ENCODE measurements around the gene TSPYL6. TPM values are rescaled to one million over a fixed set of nuclear protein-coding genes. Genes with fewer than 3 reads are reported as not detected.

Gene TSPYL6
- total RNA-seq, 1 donor from 2014 or later = not detected

DNA sequence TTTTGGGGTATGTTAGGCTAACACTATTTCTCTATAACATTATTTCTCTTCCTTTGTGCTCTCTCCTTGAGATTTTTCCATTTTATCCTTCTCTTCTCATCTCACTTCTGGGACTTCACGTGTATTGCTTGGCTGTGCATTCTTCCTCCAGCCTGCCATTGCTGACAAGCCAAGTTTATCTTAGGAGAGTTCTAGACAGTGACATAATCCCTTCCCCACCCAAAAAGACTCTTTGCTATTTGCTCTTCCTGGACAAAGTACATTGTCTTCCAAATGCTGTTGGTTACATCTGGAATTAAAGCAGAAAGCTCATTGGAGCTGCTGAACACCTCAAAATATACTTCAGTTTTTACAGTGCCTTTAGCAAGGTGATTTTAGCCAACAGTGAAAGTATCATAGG is 8.9 kb downstream of the TSPYL6 start:
- TF ChIP-seq, protein P1, sequence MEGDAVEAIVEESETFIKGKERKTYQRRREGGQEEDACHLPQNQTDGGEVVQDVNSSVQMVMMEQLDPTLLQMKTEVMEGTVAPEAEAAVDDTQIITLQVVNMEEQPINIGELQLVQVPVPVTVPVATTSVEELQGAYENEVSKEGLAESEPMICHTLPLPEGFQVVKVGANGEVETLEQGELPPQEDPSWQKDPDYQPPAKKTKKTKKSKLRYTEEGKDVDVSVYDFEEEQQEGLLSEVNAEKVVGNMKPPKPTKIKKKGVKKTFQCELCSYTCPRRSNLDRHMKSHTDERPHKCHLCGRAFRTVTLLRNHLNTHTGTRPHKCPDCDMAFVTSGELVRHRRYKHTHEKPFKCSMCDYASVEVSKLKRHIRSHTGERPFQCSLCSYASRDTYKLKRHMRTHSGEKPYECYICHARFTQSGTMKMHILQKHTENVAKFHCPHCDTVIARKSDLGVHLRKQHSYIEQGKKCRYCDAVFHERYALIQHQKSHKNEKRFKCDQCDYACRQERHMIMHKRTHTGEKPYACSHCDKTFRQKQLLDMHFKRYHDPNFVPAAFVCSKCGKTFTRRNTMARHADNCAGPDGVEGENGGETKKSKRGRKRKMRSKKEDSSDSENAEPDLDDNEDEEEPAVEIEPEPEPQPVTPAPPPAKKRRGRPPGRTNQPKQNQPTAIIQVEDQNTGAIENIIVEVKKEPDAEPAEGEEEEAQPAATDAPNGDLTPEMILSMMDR (IDR thresholded peaks at IDR 0.05) = no peak
- no peaks in the 10 kb centered on the region for H3K9me3 Mint-ChIP-seq (ENCODE audit: unreplicated experiment)
- peaks cover 7% of the 10 kb centered on the region for H3K4me1 Mint-ChIP-seq (ENCODE audit: unreplicated experiment)
- DNase-seq (ENCODE audit: extremely low spot score, unreplicated experiment) = no peak
- peaks cover 20% of the 10 kb centered on the region for H3K27me3 Mint-ChIP-seq (ENCODE audit: unreplicated experiment)
- H3K4me3 Mint-ChIP-seq (ENCODE audit: unreplicated experiment) = no peak overlapping the region
- H3K27ac Mint-ChIP-seq (ENCODE audit: unreplicated experiment) = no peak overlapping the region
- H3K36me3 Mint-ChIP-seq (ENCODE audit: unreplicated experiment) = no peaks in the 10 kb centered on the region

DNA sequence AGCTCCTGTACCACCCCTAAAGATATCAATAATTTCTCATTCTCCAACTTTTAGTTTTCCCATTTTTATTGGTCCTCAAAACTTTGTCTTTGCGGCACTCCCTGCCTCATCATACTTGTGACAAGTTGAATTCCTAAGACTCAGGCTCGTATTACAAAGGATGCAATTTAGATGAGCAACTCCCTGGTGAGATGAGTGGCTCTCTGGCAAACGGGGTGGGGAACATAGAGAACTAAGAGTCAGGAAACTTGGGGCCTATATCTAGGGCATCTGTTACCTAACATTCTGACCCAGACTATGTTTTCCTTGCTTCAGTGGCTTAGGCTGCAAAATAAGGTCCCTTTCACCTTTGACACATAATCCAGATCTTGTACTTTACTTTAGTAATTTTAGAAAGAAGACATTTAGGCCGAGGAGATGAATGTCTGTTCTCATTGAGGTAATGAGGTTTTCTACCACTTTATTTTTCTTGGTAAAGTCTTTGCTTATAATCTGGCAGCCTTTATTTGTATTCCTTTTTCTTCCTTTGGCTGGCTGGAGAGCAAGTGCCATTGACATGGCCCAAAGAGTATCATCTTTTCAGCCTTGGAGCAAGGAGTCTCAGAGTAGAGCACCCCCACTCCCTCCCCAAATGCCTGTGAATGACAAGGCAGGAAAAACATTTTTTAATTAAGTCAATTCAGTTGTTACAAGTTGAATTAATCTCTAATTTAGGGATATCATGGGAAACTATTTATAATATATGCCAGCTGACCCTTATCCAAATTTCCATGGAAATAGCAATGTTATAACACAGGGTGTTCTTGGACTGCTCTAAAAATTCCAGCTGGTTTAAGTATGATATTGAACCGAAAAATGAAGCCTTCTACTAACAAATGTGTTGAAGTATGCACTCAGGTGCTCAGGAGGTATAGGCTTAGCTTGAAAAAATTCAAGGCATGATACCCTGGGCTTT is 15.2 kb downstream of the TSPYL6 start:
- H3K4me3 Mint-ChIP-seq (ENCODE audit: unreplicated experiment) = no peak overlapping the region
- no peak for DNase-seq (ENCODE audit: extremely low spot score, unreplicated experiment)
- peaks cover 28% of the 10 kb centered on the region for H3K4me1 Mint-ChIP-seq (ENCODE audit: unreplicated experiment)
- H3K27ac Mint-ChIP-seq (ENCODE audit: unreplicated experiment) = peak overlapping the region; percentile 57
- TF ChIP-seq, protein P1 (IDR thresholded peaks at IDR 0.05) = no peak
- peaks cover 4% of the 10 kb centered on the region for H3K27me3 Mint-ChIP-seq (ENCODE audit: unreplicated experiment)
- no peaks in the 10 kb centered on the region for H3K36me3 Mint-ChIP-seq (ENCODE audit: unreplicated experiment)
- H3K9me3 Mint-ChIP-seq (ENCODE audit: unreplicated experiment) = peaks cover 11% of the 10 kb centered on the region

DNA sequence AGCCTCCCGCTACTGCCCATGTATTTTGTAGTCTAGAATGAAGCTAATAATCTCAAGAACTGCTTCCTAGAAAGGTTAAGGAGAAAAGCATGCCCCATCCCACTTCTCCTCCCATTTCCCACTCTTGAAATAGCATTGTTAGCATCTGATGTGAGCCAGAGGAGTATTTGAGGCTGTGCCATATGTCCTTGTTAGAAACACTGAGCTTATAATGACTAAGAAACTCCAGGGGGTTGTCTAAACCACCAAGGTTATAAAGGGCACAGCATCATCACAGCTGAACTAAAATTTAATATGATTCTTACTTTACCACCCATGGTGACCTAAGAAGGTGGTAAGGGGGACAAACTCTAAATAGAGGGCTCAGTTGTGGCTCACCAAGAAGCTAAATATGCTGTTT is 16.6 kb downstream of the TSPYL6 start:
- H3K4me1 Mint-ChIP-seq (ENCODE audit: unreplicated experiment) = peaks cover 22% of the 10 kb centered on the region
- H3K9me3 Mint-ChIP-seq (ENCODE audit: unreplicated experiment) = peaks cover 16% of the 10 kb centered on the region
- TF ChIP-seq, protein P1 (IDR thresholded peaks at IDR 0.05) = no peak
- no peak for DNase-seq (ENCODE audit: extremely low spot score, unreplicated experiment)
- H3K4me3 Mint-ChIP-seq (ENCODE audit: unreplicated experiment) = no peak overlapping the region
- H3K27ac Mint-ChIP-seq (ENCODE audit: unreplicated experiment) = peak overlapping the region; percentile 67
- peaks cover 3% of the 10 kb centered on the region for H3K27me3 Mint-ChIP-seq (ENCODE audit: unreplicated experiment)
- no peaks in the 10 kb centered on the region for H3K36me3 Mint-ChIP-seq (ENCODE audit: unreplicated experiment)

DNA sequence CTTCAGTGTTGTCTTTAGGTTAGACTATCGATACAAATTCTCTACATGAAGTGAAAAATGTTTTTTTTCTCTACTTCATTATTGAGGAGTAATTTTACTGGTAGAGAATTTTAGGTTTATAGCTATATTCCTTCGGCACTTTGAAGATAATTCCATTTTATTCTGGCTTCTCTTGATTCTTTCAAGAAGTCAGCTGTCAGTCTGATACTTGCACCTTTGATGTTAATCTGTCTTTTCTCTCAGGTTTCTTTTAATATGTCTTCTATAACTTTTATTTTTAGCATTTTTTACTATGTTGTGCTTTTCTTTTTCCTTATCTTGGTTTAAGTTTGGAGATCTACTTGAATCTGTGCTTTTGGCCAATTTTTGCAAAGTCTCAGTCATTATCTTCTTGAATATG is 18.6 kb downstream of the TSPYL6 start:
- Mint-ChIP-seq H3K36me3 (ENCODE audit: unreplicated experiment) (no peaks in the 10 kb centered on the region), H3K27me3 (ENCODE audit: unreplicated experiment) (peaks cover 6% of the 10 kb centered on the region), H3K4me1 (ENCODE audit: unreplicated experiment) (peaks cover 22% of the 10 kb centered on the region), H3K27ac (ENCODE audit: unreplicated experiment) (no peak overlapping the region), H3K4me3 (ENCODE audit: unreplicated experiment) (no peak overlapping the region), H3K9me3 (ENCODE audit: unreplicated experiment) (peaks cover 18% of the 10 kb centered on the region)
- DNase-seq (ENCODE audit: extremely low spot score, unreplicated experiment) = no peak
- TF ChIP-seq, protein P1 (IDR thresholded peaks at IDR 0.05) = no peak

DNA sequence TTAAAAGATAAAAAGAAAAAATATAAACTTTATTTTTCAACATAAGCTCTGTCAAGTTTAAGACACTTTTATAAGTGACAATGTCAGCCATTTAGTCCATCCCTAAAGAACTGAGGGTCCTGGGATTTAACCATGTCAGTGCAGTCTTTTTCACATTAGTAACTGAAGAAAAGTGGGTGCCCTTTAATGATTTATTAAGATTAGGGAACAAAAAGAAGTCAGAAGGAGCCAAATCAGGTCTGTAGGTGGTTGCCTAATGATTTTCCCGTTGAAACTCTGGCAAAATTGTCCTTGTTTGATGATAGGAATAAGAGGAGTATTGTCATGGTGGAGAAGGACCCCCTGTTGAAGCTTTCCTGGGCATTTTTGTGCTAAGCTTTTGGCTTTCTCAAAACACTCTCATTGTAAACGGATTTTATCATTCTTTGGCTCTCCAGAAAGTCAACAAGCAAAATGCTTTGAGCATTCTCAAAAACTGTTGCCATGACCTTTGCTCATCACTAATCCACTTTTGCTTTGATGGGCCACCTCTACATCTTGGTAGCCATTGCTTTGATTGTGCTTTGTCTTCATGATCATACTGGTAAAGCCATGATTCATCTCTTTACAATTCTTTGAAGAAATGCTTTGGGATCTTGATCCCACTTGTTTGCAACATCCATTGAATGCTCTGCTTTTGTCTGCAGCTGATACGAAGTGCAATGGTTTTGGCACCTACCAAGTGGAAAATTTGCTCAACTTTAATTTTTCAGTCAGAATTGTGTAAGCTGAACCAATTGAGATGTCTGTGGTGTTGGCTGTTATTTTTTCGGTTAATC is 22.0 kb downstream of the TSPYL6 start:
- Mint-ChIP-seq H3K27me3 (ENCODE audit: unreplicated experiment) (peaks cover 6% of the 10 kb centered on the region), H3K4me1 (ENCODE audit: unreplicated experiment) (peaks cover 6% of the 10 kb centered on the region), H3K36me3 (ENCODE audit: unreplicated experiment) (no peaks in the 10 kb centered on the region), H3K27ac (ENCODE audit: unreplicated experiment) (no peak overlapping the region), H3K9me3 (ENCODE audit: unreplicated experiment) (peaks cover 18% of the 10 kb centered on the region), H3K4me3 (ENCODE audit: unreplicated experiment) (no peak overlapping the region)
- no peak for DNase-seq (ENCODE audit: extremely low spot score, unreplicated experiment)
- TF ChIP-seq, protein P1 (IDR thresholded peaks at IDR 0.05) = no peak

Measured in osteocyte (in vitro differentiated cells).